B cell (primary cell): ENCODE results near the gene LTB. TPM values are rescaled to one million over a fixed set of nuclear protein-coding genes. Genes with fewer than 3 reads are reported as not detected.

ENCODE experiments used
- ATAC-seq: fragments of 200-7000 bp; cut with Tn5 transposase; one replicate; pipeline ENCODE4 v1.10.0; 2021; ENCODE audit warnings: low read depth, mild to moderate bottlenecking, moderate number of reproducible peaks, moderate library complexity
- CTCF ChIA-PET: fragments of 350-600 bp; sonication (Branson Sonifier 250); formaldehyde crosslinking; loops from one replicate; lab custom pipeline; 2021; ENCODE audit warnings: antibody characterized with exemption, inconsistent platforms; lab: Charles Lee
- POLR2A ChIA-PET: fragments of 350-600 bp; sonication (Branson Sonifier 250); formaldehyde crosslinking; loops from one replicate; lab custom pipeline; 2021; ENCODE audit warnings: antibody characterized with exemption; lab: Charles Lee
- DNase-seq: peaks from one replicate; pipeline ENCODE4 v3.0.0; 2013
- H2AFZ ChIP-seq: 2 replicates; pipeline ENCODE4 v1.6.1; 2012; ENCODE audit warnings: mild to moderate bottlenecking, low read depth, low read length; ENCODE audit not compliant: insufficient read depth, poor library complexity, severe bottlenecking
- H3K27ac ChIP-seq, 2 donors: 1 replicate in 1 of 2; 2 replicates in 1 of 2; pipeline ENCODE4 v1.5.1; 2012 to 2013; ENCODE audit warnings: low read length in 2 of 2, mild to moderate bottlenecking in 2 of 2, moderate library complexity in 1 of 2
- H3K27me3 ChIP-seq, 4 experiments: fragments of 200-600 bp in 1 of 4; sonication (generic) in 1 of 4; replicated peaks in 1 of 4; 1 replicate in 2 of 4; 2 replicates in 2 of 4; pipeline versions ENCODE4 v1.6.1 to v1.7.0; 2013 to 2016; ENCODE audit warnings: low read length in 3 of 4, mild to moderate bottlenecking in 2 of 4, mixed read lengths in 1 of 4, moderate library complexity in 1 of 4; ENCODE audit not compliant: insufficient read depth in 4 of 4, control insufficient read depth in 3 of 4; ENCODE audit errors: control extremely low read depth in 1 of 4
- H3K36me3 ChIP-seq, 2 experiments: replicated peaks in 1 of 2; 1 replicate in 1 of 2; 2 replicates in 1 of 2; pipeline versions ENCODE4 v1.6.1 to v1.7.1; 2013; ENCODE audit warnings: low read length in 1 of 2; ENCODE audit not compliant: insufficient read depth in 2 of 2, control insufficient read depth in 1 of 2; ENCODE audit errors: control extremely low read depth in 1 of 2, extremely low read depth in 1 of 2
- H3K4me1 ChIP-seq, 2 donors: fragments of 200-600 bp in 1 of 2; sonication (generic) in 1 of 2; 1 replicate in 1 of 2; 2 replicates in 1 of 2; pipeline versions ENCODE4 v1.5.1 to v1.6.1; 2013 to 2017; ENCODE audit warnings: low read length in 2 of 2; ENCODE audit not compliant: control insufficient read depth in 2 of 2, insufficient read depth in 2 of 2
- H3K4me2 ChIP-seq: replicated peaks from 2 replicates; pipeline ENCODE3; 2012; ENCODE audit warnings: mild to moderate bottlenecking, low read depth, low read length; ENCODE audit not compliant: poor library complexity, severe bottlenecking
- H3K4me3 ChIP-seq, 5 experiments: fragments of 200-600 bp in 1 of 5; sonication (generic) in 1 of 5; 1 replicate in 3 of 5; 2 replicates in 2 of 5; pipeline versions ENCODE4 v1.5.1 to v1.7.0; 2011 to 2016; ENCODE audit warnings: low read length in 4 of 5, mild to moderate bottlenecking in 4 of 5, low read depth in 2 of 5, control low read depth in 1 of 5, moderate library complexity in 1 of 5; ENCODE audit not compliant: insufficient read depth in 1 of 5; ENCODE audit errors: control extremely low read depth in 1 of 5, extremely low read depth in 1 of 5
- H3K79me2 ChIP-seq: fragments of 200-600 bp; sonication (generic); one replicate; pipeline ENCODE4 v1.6.0; 2016; ENCODE audit warnings: low read length; ENCODE audit not compliant: control insufficient read depth, insufficient read depth
- H3K9ac ChIP-seq: fragments of 200-600 bp; sonication (generic); 2 replicates; pipeline ENCODE4 v1.6.1; 2017; ENCODE audit warnings: mild to moderate bottlenecking, low read length, moderate library complexity
- H3K9me3 ChIP-seq, 3 donors: one replicate each; pipeline versions ENCODE4 v1.6.1 to v1.7.1; 2013; ENCODE audit warnings: low read length in 2 of 3; ENCODE audit not compliant: control insufficient read depth in 2 of 3, insufficient read depth in 1 of 3; ENCODE audit errors: control extremely low read depth in 1 of 3
- H4K20me1 ChIP-seq: 2 replicates; pipeline ENCODE4 v1.6.0; 2012; ENCODE audit warnings: mild to moderate bottlenecking, low read length; ENCODE audit not compliant: insufficient read depth, control insufficient read depth, poor library complexity, severe bottlenecking
- H3K27ac Mint-ChIP-seq: one replicate; pipeline ENCODE4 v1.8.0; 2021; ENCODE audit warnings: mixed read lengths
- H3K27me3 Mint-ChIP-seq: one replicate; pipeline ENCODE4 v1.8.0; 2021; ENCODE audit warnings: mixed read lengths
- H3K4me1 Mint-ChIP-seq: one replicate; pipeline ENCODE4 v1.8.0; 2021; ENCODE audit warnings: mixed read lengths
- H3K4me3 Mint-ChIP-seq: one replicate; pipeline ENCODE4 v1.8.0; 2021; ENCODE audit warnings: mixed read lengths
- H3K9me3 Mint-ChIP-seq: one replicate; pipeline ENCODE4 v1.8.0; 2022; ENCODE audit warnings: mixed read lengths; ENCODE audit not compliant: insufficient read depth
- EZH2 ChIP-seq: IDR thresholded peaks from 2 replicates; pipeline ENCODE4 v1.6.1; 2012; ENCODE audit warnings: borderline replicate concordance, low read depth, mild to moderate bottlenecking, moderate library complexity, low read length; ENCODE audit not compliant: insufficient read depth, poor library complexity, severe bottlenecking
- WGBS: methylation state at CpG from one replicate; pipeline ENCODE4 v1.1.5; 2013; ENCODE audit warnings: missing lambda C conversion rate; ENCODE audit not compliant: insufficient coverage; 5-methylcytosine and 5-hydroxymethylcytosine counted together
- intact Hi-C: fragments of 100-400 bp; cut with micrococcal nuclease; formaldehyde crosslinking; loops from one replicate; pipeline ENCODE4 v1.10.0; 2022
- polyA plus RNA-seq: library from polyadenylated mRNA; depleted of rRNA; stranded (reverse); fragments of >200 nt; gene quantifications from 2 replicates; pipeline ENCODE4 v1.2.3, GENCODE V29; 2012
- total RNA-seq, 2 donors: library from RNA; stranded (reverse); fragments of 120-200 nt in 1 of 2; gene quantifications; 1 replicate in 1 of 2; 2 replicates in 1 of 2; pipeline versions ENCODE4 v1.2.3 to v1.2.4, GENCODE V29; 2013 to 2022
- TF ChIP-seq, protein P1 (sequence below): fragments of 200-600 bp; IDR thresholded peaks from one replicate; pipeline ENCODE4 v1.8.0; 2022; ENCODE audit warnings: antibody characterized with exemption, mild to moderate bottlenecking

Gene LTB
- total and polyA plus RNA-seq, 2 donors (not counting 1 experiment from before 2014, with no cell fraction given): 488 to 938 TPM

DNA sequence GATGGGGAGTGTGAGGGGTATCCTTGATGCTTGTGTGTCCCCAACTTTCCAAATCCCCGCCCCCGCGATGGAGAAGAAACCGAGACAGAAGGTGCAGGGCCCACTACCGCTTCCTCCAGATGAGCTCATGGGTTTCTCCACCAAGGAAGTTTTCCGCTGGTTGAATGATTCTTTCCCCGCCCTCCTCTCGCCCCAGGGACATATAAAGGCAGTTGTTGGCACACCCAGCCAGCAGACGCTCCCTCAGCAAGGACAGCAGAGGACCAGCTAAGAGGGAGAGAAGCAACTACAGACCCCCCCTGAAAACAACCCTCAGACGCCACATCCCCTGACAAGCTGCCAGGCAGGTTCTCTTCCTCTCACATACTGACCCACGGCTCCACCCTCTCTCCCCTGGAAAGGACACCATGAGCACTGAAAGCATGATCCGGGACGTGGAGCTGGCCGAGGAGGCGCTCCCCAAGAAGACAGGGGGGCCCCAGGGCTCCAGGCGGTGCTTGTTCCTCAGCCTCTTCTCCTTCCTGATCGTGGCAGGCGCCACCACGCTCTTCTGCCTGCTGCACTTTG lies 6.8 kb downstream of the LTB start, which contains the start of gene TNF:
Gene TNF (plus strand): TSS at position 231 of the 567 bp plus-strand sequence. CDS start 177 bp downstream, at position 408.
- Histone ChIP-seq H3K27ac (peak within 1 kb of the TSS; percentile 77 to 89), H3K9me3 (no peaks in the 10 kb centered on the region), H2AFZ (peak within 1 kb of the TSS; percentile 36), H3K4me1 (peaks cover 80 to 99% of the 10 kb centered on the region in 2 donors), H3K79me2 (peaks cover 93% of the 10 kb centered on the region), H3K9ac (peak within 1 kb of the TSS; percentile 74), H3K4me2 (peak within 1 kb of the TSS; percentile 88), H3K36me3 (peaks cover 2 to 29% of the 10 kb centered on the region in 2 experiments), H4K20me1 (peaks cover 19% of the 10 kb centered on the region), H3K27me3 (no peaks in the 10 kb centered on the region), H3K4me3 (peak within 1 kb of the TSS; percentile 74 to 87 (median 77))
- no peaks in the 10 kb centered on the region for H3K27me3 Mint-ChIP-seq
- no peaks in the 10 kb centered on the region for H3K9me3 Mint-ChIP-seq
- DNase-seq (peak; percentile 84), ATAC-seq (peak; percentile 40)
- peaks cover 94% of the 10 kb centered on the region for H3K4me1 Mint-ChIP-seq
- peak within 1 kb of the TSS; percentile 89 for H3K4me3 Mint-ChIP-seq
- intact Hi-C loops: no loop called here
- WGBS: 0% methylated on average over 15 of the region's 19 CpGs
- no peak for TF ChIP-seq EZH2
- TF ChIP-seq, protein P1, sequence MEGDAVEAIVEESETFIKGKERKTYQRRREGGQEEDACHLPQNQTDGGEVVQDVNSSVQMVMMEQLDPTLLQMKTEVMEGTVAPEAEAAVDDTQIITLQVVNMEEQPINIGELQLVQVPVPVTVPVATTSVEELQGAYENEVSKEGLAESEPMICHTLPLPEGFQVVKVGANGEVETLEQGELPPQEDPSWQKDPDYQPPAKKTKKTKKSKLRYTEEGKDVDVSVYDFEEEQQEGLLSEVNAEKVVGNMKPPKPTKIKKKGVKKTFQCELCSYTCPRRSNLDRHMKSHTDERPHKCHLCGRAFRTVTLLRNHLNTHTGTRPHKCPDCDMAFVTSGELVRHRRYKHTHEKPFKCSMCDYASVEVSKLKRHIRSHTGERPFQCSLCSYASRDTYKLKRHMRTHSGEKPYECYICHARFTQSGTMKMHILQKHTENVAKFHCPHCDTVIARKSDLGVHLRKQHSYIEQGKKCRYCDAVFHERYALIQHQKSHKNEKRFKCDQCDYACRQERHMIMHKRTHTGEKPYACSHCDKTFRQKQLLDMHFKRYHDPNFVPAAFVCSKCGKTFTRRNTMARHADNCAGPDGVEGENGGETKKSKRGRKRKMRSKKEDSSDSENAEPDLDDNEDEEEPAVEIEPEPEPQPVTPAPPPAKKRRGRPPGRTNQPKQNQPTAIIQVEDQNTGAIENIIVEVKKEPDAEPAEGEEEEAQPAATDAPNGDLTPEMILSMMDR: no peak
- ChIA-PET POLR2A (interaction anchor here (1.1 to 42.6 kb wide), 3 partner anchors 9 to 34 kb away, joined by 4 to 1450 read pairs (median 1450); partner anchors contain the start of genes ATP6V1G2, DDX39B, LST1 and LTA), CTCF (interaction anchor here (1.5 to 35.3 kb wide), 5 partner anchors 8 to 152 kb away, joined by 4 to 2241 read pairs (median 22); partner anchors contain the start of genes ATP6V1G2, LST1, LTA and LTB)
- H3K27ac Mint-ChIP-seq: peak within 1 kb of the TSS; percentile 93
